Endothelial cell of umbilical vein (primary cell): ENCODE results near the gene OR4C15. TPM values are rescaled to one million over a fixed set of nuclear protein-coding genes. Genes with fewer than 3 reads are reported as not detected.

Experiments
- BruUV-seq: library from RNA; stranded (reverse); fragments of 400-500 nt; replicated peaks from 2 replicates; lab custom pipeline; 2021; lab: Mats Ljungman, UMichigan
- CTCF ChIA-PET: fragments of 300-600, 350-600 bp; sonication (Branson Sonifier 250); formaldehyde crosslinking; loops from one replicate; lab custom pipeline; 2021; ENCODE audit warnings: antibody characterized with exemption, inconsistent platforms; lab: Charles Lee
- POLR2A ChIA-PET: fragments of 300-600, 350-600 bp; sonication (Branson Sonifier 250); formaldehyde crosslinking; loops from one replicate; lab custom pipeline; 2021; ENCODE audit warnings: antibody characterized with exemption, inconsistent platforms; lab: Charles Lee
- DNase-seq: peaks from one replicate; pipeline ENCODE4 v3.0.0-alpha.2; 2011; ENCODE audit warnings: low read depth, low spot score
- FAIRE-seq: peaks from 2 replicates; lab custom pipeline; 2011; peaks lifted over from hg19 to GRCh38; lab: Jason Lieb, UNC
- H2AFZ ChIP-seq: 2 replicates; pipeline ENCODE4 v1.6.0; 2012; ENCODE audit warnings: low read depth, low read length, control low read depth, inconsistent platforms
- H3K27ac ChIP-seq: 2 replicates; pipeline ENCODE4 v1.5.1; 2011; ENCODE audit warnings: low read depth, mild to moderate bottlenecking, control low read depth, low read length, moderate library complexity; ENCODE audit not compliant: insufficient read depth
- H3K27me3 ChIP-seq, 2 experiments: 2 replicates each; pipeline versions ENCODE4 v1.6.0 to v1.6.1; 2011; ENCODE audit warnings: low read length in 2 of 2, mixed read lengths in 1 of 2; ENCODE audit not compliant: control insufficient read depth in 2 of 2, insufficient read depth in 2 of 2
- H3K36me3 ChIP-seq, 2 experiments: 2 replicates in 1 of 2; 3 replicates in 1 of 2; pipeline ENCODE4 v1.5.1; 2011; ENCODE audit warnings: low read length in 2 of 2, mild to moderate bottlenecking in 1 of 2, moderate library complexity in 1 of 2; ENCODE audit not compliant: control insufficient read depth in 2 of 2, insufficient read depth in 2 of 2; ENCODE audit errors: extremely low read depth in 1 of 2
- H3K4me1 ChIP-seq: 3 replicates; pipeline ENCODE4 v1.5.1; 2011; ENCODE audit warnings: mild to moderate bottlenecking, low read length; ENCODE audit not compliant: control insufficient read depth, insufficient read depth; ENCODE audit errors: extremely low read depth
- H3K4me2 ChIP-seq: 2 replicates; pipeline ENCODE4 v1.6.1; 2011; ENCODE audit warnings: low read length, control low read depth, mixed read lengths; ENCODE audit not compliant: insufficient read depth
- H3K4me3 ChIP-seq, 3 experiments: fragments of 200-600 bp in 1 of 3; sonication (generic), shearing (Covaris generic) in 1 of 3; replicated peaks in 1 of 3; 2 replicates each; pipeline ENCODE4 v1.5.1; 2011 to 2016; ENCODE audit warnings: control low read depth in 3 of 3, low read length in 3 of 3, mild to moderate bottlenecking in 2 of 3, inconsistent platforms in 1 of 3, low read depth in 1 of 3, moderate library complexity in 1 of 3; ENCODE audit not compliant: insufficient read depth in 1 of 3
- H3K79me2 ChIP-seq: 2 replicates; pipeline ENCODE4 v1.6.0; 2012; ENCODE audit warnings: low read length, inconsistent platforms; ENCODE audit not compliant: control insufficient read depth, insufficient read depth
- H3K9ac ChIP-seq: replicated peaks from 2 replicates; pipeline ENCODE3; 2011; ENCODE audit warnings: low read length, control low read depth; ENCODE audit not compliant: insufficient read depth; ENCODE audit errors: extremely low read depth
- H3K9me1 ChIP-seq: replicated peaks from 3 replicates; pipeline ENCODE4 v1.6.0; 2011; ENCODE audit warnings: mild to moderate bottlenecking, low read length; ENCODE audit not compliant: control insufficient read depth, insufficient read depth; ENCODE audit errors: extremely low read depth
- H3K9me3 ChIP-seq: replicated peaks from 2 replicates; pipeline ENCODE4 v1.5.1; 2012; ENCODE audit warnings: low read length, inconsistent platforms; ENCODE audit not compliant: control insufficient read depth, insufficient read depth
- H4K20me1 ChIP-seq: replicated peaks from 2 replicates; pipeline ENCODE3; 2011; ENCODE audit warnings: mild to moderate bottlenecking, low read length; ENCODE audit not compliant: control insufficient read depth, insufficient read depth; ENCODE audit errors: extremely low read depth
- EZH2 ChIP-seq: IDR thresholded peaks from 2 replicates; pipeline ENCODE4 v1.6.1; 2012; ENCODE audit warnings: borderline replicate concordance, low read depth, mild to moderate bottlenecking, moderate library complexity, low read length, inconsistent platforms; ENCODE audit not compliant: severe bottlenecking
- FOS ChIP-seq: IDR thresholded peaks from 2 replicates; pipeline ENCODE4 v1.6.1; 2011; ENCODE audit warnings: mild to moderate bottlenecking, low read length, moderate library complexity, borderline replicate concordance; ENCODE audit not compliant: insufficient read depth
- GATA2 ChIP-seq: IDR thresholded peaks from 2 replicates; pipeline ENCODE4 v1.7.0; 2011; ENCODE audit warnings: low read depth, mild to moderate bottlenecking, moderate library complexity, mixed read lengths, low read length; ENCODE audit not compliant: insufficient read length, insufficient read depth
- JUN ChIP-seq: IDR thresholded peaks from 2 replicates; pipeline ENCODE4 v1.6.1; 2011; ENCODE audit warnings: borderline replicate concordance, low read depth; ENCODE audit not compliant: insufficient read length, insufficient read depth
- MYC ChIP-seq: IDR thresholded peaks from one replicate; pipeline ENCODE4 v1.6.1; 2011; ENCODE audit warnings: mild to moderate bottlenecking, low read depth, low read length
- POLR2A ChIP-seq: IDR thresholded peaks from 2 replicates; pipeline ENCODE4 v1.6.1; 2012; ENCODE audit warnings: low read depth, mild to moderate bottlenecking, control low read depth, low read length
- POLR2AphosphoS5 ChIP-seq: IDR thresholded peaks from 2 replicates; pipeline ENCODE4 v1.6.1; 2012; ENCODE audit warnings: low read depth, mild to moderate bottlenecking, control low read depth, low read length, moderate library complexity; ENCODE audit not compliant: insufficient read depth
- dilution Hi-C: fragments of 300-500 bp; cut with MboI; formaldehyde crosslinking; loops from one replicate; pipeline ENCODE4 v1.15.0; 2019; ENCODE audit warnings: low sequenced_read_pairs; ENCODE audit not compliant: extremely low pct_ligation_motif_present
- intact Hi-C: fragments of 100-400 bp; cut with micrococcal nuclease; formaldehyde crosslinking; loops from one replicate; pipeline ENCODE4 v1.10.0; 2022
- polyA plus RNA-seq, 4 experiments: library from polyadenylated mRNA; depleted of rRNA in 3 of 4; stranded (reverse) in 3 of 4; unstranded in 1 of 4; fragments of >200 nt; gene quantifications; 2 replicates each; pipeline versions ENCODE4 v1.2.1 to v1.2.3, GENCODE V29; 2011 to 2012; ENCODE audit warnings: missing spikeins in 1 of 4
- total RNA-seq: library from RNA; stranded (reverse); gene quantifications from 2 replicates; pipeline ENCODE4 v1.2.3, GENCODE V29; 2021
- TF ChIP-seq, protein P1 (sequence below): IDR thresholded peaks from 2 replicates; pipeline ENCODE4 v1.6.1; 2011; ENCODE audit not compliant: insufficient read depth, insufficient read length
- TF ChIP-seq, protein P2 (sequence below), 2 donors: IDR thresholded peaks; 1 replicate in 1 of 2; 2 replicates in 1 of 2; pipeline ENCODE4 v1.5.1; 2011; ENCODE audit warnings: low read length in 2 of 2, mild to moderate bottlenecking in 2 of 2, moderate library complexity in 2 of 2, control low read depth in 1 of 2, inconsistent platforms in 1 of 2, low read depth in 1 of 2; ENCODE audit not compliant: insufficient read depth in 1 of 2; ENCODE audit errors: extremely low read depth in 1 of 2

Gene OR4C15
- total and polyA plus RNA-seq, 2 donors (not counting 3 experiments of a cell fraction or from before 2014, with no cell fraction given): not detected

DNA sequence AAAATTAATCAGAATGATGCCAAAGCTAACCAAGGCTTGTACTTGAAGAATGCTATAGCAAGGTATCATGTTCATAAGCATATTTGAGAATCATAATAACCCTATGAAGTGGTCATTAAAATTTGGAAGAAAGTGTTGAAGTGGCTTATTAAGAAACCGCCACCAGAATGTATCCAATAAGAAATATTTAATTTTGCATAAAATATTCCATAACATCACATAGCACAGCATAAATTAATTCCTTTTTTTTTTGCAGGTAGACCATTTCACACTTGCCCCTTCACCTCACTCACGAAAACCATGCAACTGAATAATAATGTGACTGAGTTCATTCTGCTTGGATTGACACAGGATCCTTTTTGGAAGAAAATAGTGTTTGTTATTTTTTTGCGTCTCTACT is 17.6 kb downstream of the OR4C15 start, which contains the start of gene OR4C16:
Gene OR4C16 (plus strand): TSS at position 301 of the 400 bp plus-strand sequence. CDS start 0 bp downstream, at position 301.
- no peaks in the 10 kb centered on the region for H3K36me3 ChIP-seq
- no peak for DNase-seq
- BruUV-seq: no TSS peak
- no peaks in the 10 kb centered on the region for H3K9me3 ChIP-seq
- H4K20me1 ChIP-seq: no peaks in the 10 kb centered on the region
- H3K9ac ChIP-seq: no peak within 1 kb of the TSS
- H3K79me2 ChIP-seq: no peaks in the 10 kb centered on the region
- dilution Hi-C loops (no loop called here), intact Hi-C loops (no loop called here)
- H3K4me1 ChIP-seq: no peaks in the 10 kb centered on the region
- H2AFZ ChIP-seq: no peak within 1 kb of the TSS
- TF ChIP-seq POLR2AphosphoS5 (no peak), JUN (no peak), POLR2A (no peak), FOS (no peak), MYC (no peak), GATA2 (no peak), EZH2 (no peak)
- TF ChIP-seq, protein P1, sequence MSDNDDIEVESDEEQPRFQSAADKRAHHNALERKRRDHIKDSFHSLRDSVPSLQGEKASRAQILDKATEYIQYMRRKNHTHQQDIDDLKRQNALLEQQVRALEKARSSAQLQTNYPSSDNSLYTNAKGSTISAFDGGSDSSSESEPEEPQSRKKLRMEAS: no peak
- TF ChIP-seq, protein P2, sequence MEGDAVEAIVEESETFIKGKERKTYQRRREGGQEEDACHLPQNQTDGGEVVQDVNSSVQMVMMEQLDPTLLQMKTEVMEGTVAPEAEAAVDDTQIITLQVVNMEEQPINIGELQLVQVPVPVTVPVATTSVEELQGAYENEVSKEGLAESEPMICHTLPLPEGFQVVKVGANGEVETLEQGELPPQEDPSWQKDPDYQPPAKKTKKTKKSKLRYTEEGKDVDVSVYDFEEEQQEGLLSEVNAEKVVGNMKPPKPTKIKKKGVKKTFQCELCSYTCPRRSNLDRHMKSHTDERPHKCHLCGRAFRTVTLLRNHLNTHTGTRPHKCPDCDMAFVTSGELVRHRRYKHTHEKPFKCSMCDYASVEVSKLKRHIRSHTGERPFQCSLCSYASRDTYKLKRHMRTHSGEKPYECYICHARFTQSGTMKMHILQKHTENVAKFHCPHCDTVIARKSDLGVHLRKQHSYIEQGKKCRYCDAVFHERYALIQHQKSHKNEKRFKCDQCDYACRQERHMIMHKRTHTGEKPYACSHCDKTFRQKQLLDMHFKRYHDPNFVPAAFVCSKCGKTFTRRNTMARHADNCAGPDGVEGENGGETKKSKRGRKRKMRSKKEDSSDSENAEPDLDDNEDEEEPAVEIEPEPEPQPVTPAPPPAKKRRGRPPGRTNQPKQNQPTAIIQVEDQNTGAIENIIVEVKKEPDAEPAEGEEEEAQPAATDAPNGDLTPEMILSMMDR (IDR thresholded peaks at IDR 0.05; ENCODE audit: extremely low read depth in 1 of 2, insufficient read depth in 1 of 2, low read depth in 1 of 2, low read length in 2 of 2): no peak
- H3K4me3 ChIP-seq: no peak within 1 kb of the TSS
- H3K4me2 ChIP-seq: no peak within 1 kb of the TSS
- no peaks in the 10 kb centered on the region for H3K27me3 ChIP-seq
- no peak within 1 kb of the TSS for H3K27ac ChIP-seq
- no peaks in the 10 kb centered on the region for H3K9me1 ChIP-seq
- no peak for FAIRE-seq
- CTCF ChIA-PET: no interaction called here
- POLR2A ChIA-PET: no interaction called here
